Measurements from ENCODE around the gene TBR1. TPM values are rescaled to one million over a fixed set of nuclear protein-coding genes. Genes with fewer than 3 reads are reported as not detected.

The TBR1 gene
- total RNA-seq, 2 donors from 2014 or later, result not detected

GRCh38 chr2:161414042-161415033 is 1.8 kb upstream of the TBR1 start:
- DNase-seq (peak; percentile 39), ATAC-seq (peak; percentile 76 to 80)
- intact Hi-C loops (cut with DNase I), result no loop called here

DNA sequence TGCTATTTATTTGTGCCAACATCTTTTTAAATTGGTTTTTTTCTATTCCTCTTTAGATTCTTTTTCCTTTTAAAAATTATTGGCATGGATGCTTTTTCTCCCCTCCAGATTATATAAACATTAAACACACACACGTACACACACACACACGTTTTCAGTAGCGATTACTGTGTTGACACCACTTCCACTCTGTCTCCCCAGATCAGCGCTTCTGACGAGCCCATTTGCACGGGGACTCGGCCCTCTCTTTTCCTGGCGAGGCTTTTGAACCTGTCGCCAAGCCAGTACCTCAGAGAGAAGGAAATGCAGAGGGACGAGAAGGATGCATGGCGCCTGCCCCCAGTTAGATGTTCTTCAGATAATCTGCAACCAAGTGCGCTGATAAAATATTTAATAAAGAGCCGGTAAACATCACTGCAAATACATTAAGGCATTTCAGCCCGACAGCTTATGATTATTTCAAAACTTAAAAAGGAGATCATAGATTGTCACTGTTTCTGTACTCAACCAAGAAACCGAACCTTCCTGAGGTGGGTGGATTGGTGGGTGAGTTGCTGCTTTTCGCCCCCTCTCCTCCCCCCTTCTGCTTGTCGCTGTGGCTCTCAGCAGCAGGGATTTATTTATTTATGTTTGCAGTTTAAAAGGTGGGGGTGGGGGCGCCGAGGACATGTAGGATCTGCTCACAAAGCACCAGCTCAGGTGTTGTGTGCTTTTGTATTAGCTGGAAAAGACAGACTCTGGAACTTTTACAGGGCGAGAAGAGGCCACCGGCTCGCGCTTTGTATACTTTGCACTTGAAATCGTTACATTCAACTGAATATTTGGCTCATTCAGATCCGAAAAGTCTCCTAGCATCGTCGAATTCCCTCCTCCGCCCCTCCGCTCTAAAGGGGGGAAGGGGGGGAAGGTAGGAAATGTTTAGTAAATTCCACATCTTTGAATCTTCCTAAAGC is 787 bp upstream of the TBR1 start:
- ATAC-seq (peak in 1 of 2 donors; percentile 11), DNase-seq (no peak)
- intact Hi-C loops (cut with DNase I), result no loop called here

GRCh38 chr2:161416708-161417437 is 776 bp downstream of the TBR1 start:
- intact Hi-C loops (cut with DNase I), result no loop called here
- ATAC-seq (no peak), DNase-seq (no peak)

DNA sequence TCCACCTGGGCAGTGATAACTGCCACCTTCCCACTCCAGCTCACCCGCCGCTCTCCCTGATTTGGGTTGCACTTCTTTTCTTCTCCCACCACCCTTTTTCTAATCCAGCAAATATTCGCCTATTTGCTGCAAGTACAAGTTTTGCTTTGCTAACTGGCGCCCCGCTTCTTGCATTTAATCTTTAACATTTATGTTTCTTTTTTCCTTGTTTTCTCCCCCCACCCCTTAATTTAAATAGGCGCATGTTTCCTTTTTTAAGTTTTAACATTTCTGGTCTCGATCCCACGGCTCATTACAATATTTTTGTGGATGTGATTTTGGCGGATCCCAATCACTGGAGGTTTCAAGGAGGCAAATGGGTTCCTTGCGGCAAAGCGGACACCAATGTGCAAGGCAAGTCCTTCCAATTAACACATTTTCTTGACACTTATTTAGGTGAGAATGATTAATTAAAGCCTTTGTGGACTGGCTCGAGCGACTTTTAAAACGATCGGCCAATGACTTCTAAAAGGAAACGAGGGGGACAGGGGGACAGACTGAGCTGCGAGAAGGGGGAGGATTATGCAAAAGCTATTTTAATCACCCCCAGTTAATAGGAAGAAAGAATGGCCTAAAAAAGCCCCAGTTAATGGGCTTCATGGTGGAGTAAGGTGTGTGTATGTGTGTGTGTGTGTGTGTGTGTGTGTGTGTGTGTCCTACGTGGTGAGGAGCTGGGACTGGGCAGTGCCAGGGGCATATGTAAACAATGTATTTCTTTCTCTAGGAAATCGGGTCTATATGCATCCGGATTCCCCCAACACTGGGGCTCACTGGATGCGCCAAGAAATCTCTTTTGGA is 1.6 kb downstream of the TBR1 start:
- intact Hi-C loops (cut with DNase I), result no loop called here
- no peak for ATAC-seq
- no peak for DNase-seq

GRCh38 chr2:161418275-161418714 is 2.2 kb downstream of the TBR1 start:
- intact Hi-C loops (cut with DNase I), result no loop called here
- ATAC-seq, result no peak
- no peak for DNase-seq

DNA sequence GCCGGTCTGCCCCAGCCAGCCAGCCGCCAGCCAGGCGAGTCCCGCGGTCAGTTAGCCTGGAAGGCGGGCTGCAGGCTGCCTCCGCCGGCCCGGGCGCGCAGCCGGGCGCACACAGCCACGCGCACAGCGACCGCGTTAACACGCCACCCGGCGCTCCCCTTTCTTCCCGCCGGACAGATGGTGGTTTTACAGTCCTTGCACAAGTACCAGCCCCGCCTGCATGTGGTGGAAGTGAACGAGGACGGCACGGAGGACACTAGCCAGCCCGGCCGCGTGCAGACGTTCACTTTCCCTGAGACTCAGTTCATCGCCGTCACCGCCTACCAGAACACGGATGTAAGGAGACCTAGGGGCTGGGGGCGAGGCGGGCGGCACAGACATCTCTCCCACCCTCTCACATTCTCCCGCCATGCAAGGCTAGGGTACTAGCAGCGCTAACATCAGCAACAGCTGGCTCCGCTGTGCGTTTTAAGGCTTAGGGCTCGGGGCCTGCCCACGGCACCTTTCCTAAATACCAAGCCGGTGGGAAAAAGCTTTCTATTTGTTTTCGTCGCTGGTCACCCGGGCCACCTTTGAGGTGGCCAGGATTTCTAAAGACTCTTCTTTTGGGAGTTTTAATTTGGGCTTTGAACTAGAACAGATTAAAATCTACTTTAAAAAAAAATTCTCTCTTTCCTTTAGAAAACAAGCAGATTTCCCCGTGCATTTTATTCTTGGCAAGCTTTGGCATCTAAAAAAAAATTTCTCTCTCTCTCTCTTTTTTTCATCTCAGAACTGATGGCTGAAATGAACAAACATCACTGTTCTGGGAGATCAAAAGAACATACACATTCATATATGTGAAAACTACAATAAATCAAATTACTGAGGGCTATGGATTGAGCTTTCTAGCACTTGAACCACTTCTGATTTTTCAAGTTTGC is 2.9 kb downstream of the TBR1 start:
- DNase-seq, result no peak
- no peak for ATAC-seq
- intact Hi-C loops (cut with DNase I), result no loop called here

DNA sequence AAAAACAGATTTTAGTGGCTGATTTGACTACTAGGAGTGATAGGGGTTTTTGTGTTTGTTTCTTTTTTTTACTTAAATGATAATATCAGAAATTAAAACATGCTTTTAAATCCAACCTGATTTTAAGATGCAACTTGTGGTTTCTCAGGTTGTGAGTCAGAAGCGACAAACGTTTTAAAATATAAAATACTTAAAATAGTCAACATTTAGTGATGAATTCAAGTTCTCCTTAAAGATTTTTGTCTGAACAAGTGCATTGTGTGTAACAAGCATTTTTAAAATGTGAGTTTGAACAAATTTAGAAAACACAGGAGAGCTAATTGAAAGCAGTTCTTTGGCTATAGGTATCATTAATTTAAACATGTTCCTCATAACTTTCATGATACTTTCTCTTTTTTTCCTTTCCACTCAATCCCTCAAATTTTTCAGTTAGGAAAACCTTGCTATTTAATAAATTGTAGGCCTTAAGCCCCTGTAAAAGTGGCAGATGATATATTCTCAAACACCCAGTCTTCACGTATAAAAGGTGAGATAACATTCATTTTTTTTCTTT is 3.6 kb downstream of the TBR1 start:
- ATAC-seq (no peak), DNase-seq (no peak)
- intact Hi-C loops (cut with DNase I), result no loop called here

- DNase-seq (no peak), ATAC-seq (no peak)
- intact Hi-C loops (cut with DNase I), result no loop called here
Observed at GRCh38 chr2:161420406-161421074, 4.4 kb downstream of the TBR1 start.

- intact Hi-C loops (cut with DNase I), result no loop called here
- ATAC-seq (no peak), DNase-seq (no peak)
Observed at GRCh38 chr2:161421686-161422085, 5.6 kb downstream of the TBR1 start.

- DNase-seq, result no peak
- ATAC-seq, result no peak
- intact Hi-C loops (cut with DNase I), result no loop called here
Observed at GRCh38 chr2:161422816-161423403, 6.8 kb downstream of the TBR1 start.

DNA sequence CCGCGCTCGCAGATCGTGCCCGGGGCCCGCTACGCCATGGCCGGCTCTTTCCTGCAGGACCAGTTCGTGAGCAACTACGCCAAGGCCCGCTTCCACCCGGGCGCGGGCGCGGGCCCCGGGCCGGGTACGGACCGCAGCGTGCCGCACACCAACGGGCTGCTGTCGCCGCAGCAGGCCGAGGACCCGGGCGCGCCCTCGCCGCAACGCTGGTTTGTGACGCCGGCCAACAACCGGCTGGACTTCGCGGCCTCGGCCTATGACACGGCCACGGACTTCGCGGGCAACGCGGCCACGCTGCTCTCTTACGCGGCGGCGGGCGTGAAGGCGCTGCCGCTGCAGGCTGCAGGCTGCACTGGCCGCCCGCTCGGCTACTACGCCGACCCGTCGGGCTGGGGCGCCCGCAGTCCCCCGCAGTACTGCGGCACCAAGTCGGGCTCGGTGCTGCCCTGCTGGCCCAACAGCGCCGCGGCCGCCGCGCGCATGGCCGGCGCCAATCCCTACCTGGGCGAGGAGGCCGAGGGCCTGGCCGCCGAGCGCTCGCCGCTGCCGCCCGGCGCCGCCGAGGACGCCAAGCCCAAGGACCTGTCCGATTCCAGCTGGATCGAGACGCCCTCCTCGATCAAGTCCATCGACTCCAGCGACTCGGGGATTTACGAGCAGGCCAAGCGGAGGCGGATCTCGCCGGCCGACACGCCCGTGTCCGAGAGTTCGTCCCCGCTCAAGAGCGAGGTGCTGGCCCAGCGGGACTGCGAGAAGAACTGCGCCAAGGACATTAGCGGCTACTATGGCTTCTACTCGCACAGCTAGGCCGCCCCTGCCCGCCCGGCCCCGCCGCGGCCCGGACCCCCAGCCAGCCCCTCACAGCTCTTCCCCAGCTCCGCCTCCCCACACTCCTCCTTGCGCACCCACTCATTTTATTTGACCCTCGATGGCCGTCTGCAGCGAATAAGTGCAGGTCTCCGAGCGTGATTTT is 7.6 kb downstream of the TBR1 start:
- DNase-seq (no peak), ATAC-seq (peak; percentile 56 to 58)
- intact Hi-C loops (cut with DNase I), result no loop called here

GRCh38 chr2:161424394-161424769 is 8.3 kb downstream of the TBR1 start:
- no peak for DNase-seq
- intact Hi-C loops (cut with DNase I), result no loop called here
- no peak for ATAC-seq

DNA sequence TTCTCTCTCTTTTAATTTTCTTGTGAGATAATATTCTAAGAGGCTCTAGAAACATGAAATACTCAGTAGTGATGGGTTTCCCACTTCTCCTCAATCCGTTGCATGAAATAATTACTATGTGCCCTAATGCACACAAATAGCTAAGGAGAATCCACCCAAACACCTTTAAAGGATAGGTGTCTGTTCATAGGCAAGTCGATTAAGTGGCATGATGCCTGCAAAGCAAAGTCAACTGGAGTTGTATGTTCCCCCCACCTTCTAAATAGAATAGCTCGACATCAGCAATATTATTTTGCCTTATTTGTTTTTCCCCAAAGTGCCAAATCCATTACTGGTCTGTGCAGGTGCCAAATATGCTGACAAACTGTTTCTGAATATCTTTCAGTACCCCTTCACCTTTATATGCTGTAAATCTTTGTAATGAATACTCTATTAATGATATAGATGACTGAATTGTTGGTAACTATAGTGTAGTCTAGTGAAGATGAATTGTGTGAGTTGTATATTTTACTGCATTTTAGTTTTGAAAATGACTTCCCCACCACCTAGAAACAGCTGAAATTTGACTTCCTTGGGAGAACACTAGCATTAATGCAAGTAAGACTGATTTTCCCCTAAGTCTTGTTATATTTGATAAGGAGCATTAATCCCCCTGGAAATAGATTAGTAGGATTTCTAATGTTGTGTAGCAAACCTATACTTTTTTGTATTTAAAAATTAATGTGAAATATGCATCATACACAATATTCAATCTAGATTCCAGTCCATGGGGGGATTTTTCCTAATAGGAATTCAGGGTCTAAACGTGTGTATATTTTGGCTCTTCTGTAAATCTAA is 9.0 kb downstream of the TBR1 start:
- intact Hi-C loops (cut with DNase I), result no loop called here
- DNase-seq (no peak), ATAC-seq (no peak)

All from left cardiac atrium (tissue), 4 donors.